H1 (cell line): ENCODE data around the gene WDR6.

ENCODE experiments used
- BACH1 ChIP-seq: IDR thresholded peaks from 2 replicates; pipeline ENCODE4 v1.6.1; 2012; ENCODE audit warnings: low read length, improper control_type of control experiment
- CTCF ChIP-seq, 3 experiments: IDR thresholded peaks; 1 replicate in 2 of 3; 2 replicates in 1 of 3; pipeline versions ENCODE4 v1.5.1 to v1.6.1; 2011; ENCODE audit warnings: low read length in 3 of 3, mild to moderate bottlenecking in 3 of 3, inconsistent platforms in 2 of 3, low read depth in 1 of 3, moderate library complexity in 1 of 3; ENCODE audit not compliant: insufficient read depth in 1 of 3; ENCODE audit errors: control extremely low read depth in 1 of 3
- MAFK ChIP-seq: IDR thresholded peaks from 2 replicates; pipeline ENCODE4 v1.6.1; 2012; ENCODE audit warnings: low read depth, mild to moderate bottlenecking, improper control_type of control experiment, low read length
- POLR2A ChIP-seq, 2 experiments: IDR thresholded peaks; 1 replicate in 1 of 2; 2 replicates in 1 of 2; pipeline ENCODE4 v1.6.1; 2011; ENCODE audit warnings: low read depth in 2 of 2, low read length in 2 of 2, mild to moderate bottlenecking in 2 of 2; ENCODE audit errors: control extremely low read depth in 1 of 2
- ZNF274 ChIP-seq: IDR thresholded peaks from 2 replicates; pipeline ENCODE4 v1.7.0; 2012; ENCODE audit warnings: low read length, borderline replicate concordance; ENCODE audit errors: extremely low read depth

- TF ChIP-seq POLR2A (IDR thresholded peaks at IDR 0.05; ENCODE audit: control extremely low read depth in 1 of 2, low read depth in 2 of 2, low read length in 2 of 2) (peak in 1 of 2 experiments; percentile 14; a peak in 1 of 3 replicates), MAFK (no peak), ZNF274 (no peak), CTCF (IDR thresholded peaks at IDR 0.05; ENCODE audit: control extremely low read depth in 1 of 3, insufficient read depth in 1 of 3, low read depth in 1 of 3, low read length in 3 of 3) (no peak), BACH1 (no peak)
These were observed 18.8 kb downstream of the WDR6 start for GRCh38 chr3:49025793-49026520.
